HepG2 (cell line): Measurements from ENCODE around the gene CLIP2. TPM values are rescaled to one million over a fixed set of nuclear protein-coding genes. Genes with fewer than 3 reads are reported as not detected.

Experiments
- ASH2L ChIP-seq: fragments of 300-600, 200-600 bp; sonication (generic); IDR thresholded peaks from 2 replicates; pipeline ENCODE4 v1.7.0; 2017; ENCODE audit warnings: low read depth, mild to moderate bottlenecking, moderate library complexity, mixed read lengths, low read length; ENCODE audit not compliant: insufficient read length
- CBFB ChIP-seq: sonication (generic); formaldehyde crosslinking; IDR thresholded peaks from 2 replicates; pipeline ENCODE4 v1.4.0; 2020; ENCODE audit warnings: missing genetic modification reagents
- DNMT1 ChIP-seq: sonication (generic); formaldehyde crosslinking; IDR thresholded peaks from 2 replicates; pipeline ENCODE4 v1.5.1; 2020; ENCODE audit warnings: mild to moderate bottlenecking, missing genetic modification reagents
- PHB2 ChIP-seq: fragments of 450-650 bp; IDR thresholded peaks from 2 replicates; pipeline ENCODE4 v1.6.1; 2018; ENCODE audit not compliant: partially characterized antibody
- SMC3 ChIP-seq: IDR thresholded peaks from 2 replicates; pipeline ENCODE4 v1.6.1; 2011; ENCODE audit warnings: low read length, improper control_type of control experiment
- TAF15 ChIP-seq: fragments of 200-400 bp; formaldehyde crosslinking; IDR thresholded peaks from one replicate; pipeline ENCODE4 v1.6.1; 2018; ENCODE audit warnings: mild to moderate bottlenecking, low read depth, low read length; ENCODE audit not compliant: poor library complexity, severe bottlenecking
- TBX3 ChIP-seq: fragments of 450-650 bp; IDR thresholded peaks from 2 replicates; pipeline ENCODE4 v1.6.1; 2017; ENCODE audit warnings: antibody characterized with exemption, mild to moderate bottlenecking, inconsistent platforms, borderline replicate concordance
- TRAFD1 ChIP-seq: sonication (generic); formaldehyde crosslinking; IDR thresholded peaks from 2 replicates; pipeline ENCODE4 v1.5.1; 2020; ENCODE audit warnings: missing genetic modification reagents, mild to moderate bottlenecking, borderline replicate concordance
- ZBTB2 ChIP-seq: sonication (generic); formaldehyde crosslinking; IDR thresholded peaks from 2 replicates; pipeline ENCODE4 v1.8.0; 2022; ENCODE audit warnings: low read depth, missing genetic modification reagents
- ZBTB20 ChIP-seq: sonication (generic); formaldehyde crosslinking; IDR thresholded peaks from 2 replicates; pipeline ENCODE4 v1.8.1; 2023; ENCODE audit warnings: missing genetic modification reagents, low read depth, mild to moderate bottlenecking, borderline replicate concordance
- ZNF235 ChIP-seq: sonication (generic); formaldehyde crosslinking; IDR thresholded peaks from 2 replicates; pipeline ENCODE4 v1.8.1; 2023; ENCODE audit warnings: mild to moderate bottlenecking, missing genetic modification reagents, borderline replicate concordance
- ZNF646 ChIP-seq: sonication (generic); formaldehyde crosslinking; IDR thresholded peaks from 2 replicates; pipeline ENCODE4 v1.9.0; 2021; ENCODE audit warnings: mild to moderate bottlenecking, missing genetic modification reagents
- ZNF878 ChIP-seq: sonication (generic); formaldehyde crosslinking; IDR thresholded peaks from 2 replicates; pipeline ENCODE4 v1.8.1; 2023; ENCODE audit warnings: mild to moderate bottlenecking, missing genetic modification reagents, moderate library complexity
- ZSCAN29 ChIP-seq: sonication (generic); formaldehyde crosslinking; conservative IDR thresholded peaks from 2 replicates; pipeline ENCODE4 v1.4.0; 2020; ENCODE audit warnings: mild to moderate bottlenecking, missing genetic modification reagents
- polyA plus RNA-seq, 8 experiments: library from polyadenylated mRNA; depleted of rRNA in 3 of 8; stranded (reverse) in 7 of 8; unstranded in 1 of 8; fragments of >200 nt; fragmentation: Illumina TruSeq in 4 of 8; extraction: Trizol in 4 of 8; gene quantifications; 2 replicates each; pipeline versions ENCODE4 v1.2.1 to v1.2.3, GENCODE V29; 2011 to 2016; ENCODE audit warnings: low read depth in 4 of 8, missing spikeins in 1 of 8, mixed read lengths in 1 of 8; ENCODE audit not compliant: insufficient read depth in 1 of 8
- total RNA-seq, 5 experiments: library from RNA; depleted of rRNA; stranded (reverse); fragments of >200 nt; fragmentation: Illumina TruSeq; extraction: Trizol; gene quantifications; 2 replicates each; pipeline ENCODE4 v1.2.3, GENCODE V29; 2016; ENCODE audit warnings: low read depth in 1 of 5
- TF ChIP-seq, protein P1 (sequence below): sonication (generic); formaldehyde crosslinking; IDR thresholded peaks from 2 replicates; pipeline ENCODE4 v1.5.1; 2020; ENCODE audit warnings: mild to moderate bottlenecking, missing genetic modification reagents, moderate library complexity
- TF ChIP-seq, protein P2 (sequence below): fragments of 450-650 bp; IDR thresholded peaks from 2 replicates; pipeline ENCODE4 v1.6.1; 2017

Gene CLIP2
- total and polyA plus RNA-seq, 2 of the 13 experiments (the other 11 are each of a cell fraction or from before 2014, with no cell fraction given): 6.5 to 17.4 TPM

- TF ChIP-seq ZBTB2 (peak; percentile 31; the same call in 1 of the 2 replicates), ZNF646 (CRISPR knock-in tag) (no peak), DNMT1 (CRISPR knock-in tag) (peak; percentile 70; the same call in 1 of the 2 replicates), PHB2 (no peak), TBX3 (peak; percentile 89), CBFB (CRISPR knock-in tag) (peak; percentile 88), ASH2L (peak; percentile 81), ZNF235 (CRISPR knock-in tag) (no peak), SMC3 (no peak), TAF15 (no peak), TRAFD1 (CRISPR knock-in tag) (no peak), ZSCAN29 (CRISPR knock-in tag) (peak; percentile 61), ZBTB20 (CRISPR knock-in tag) (no peak), ZNF878 (CRISPR knock-in tag) (no peak; the same call in 1 of the 2 replicates)
- TF ChIP-seq, protein P1, sequence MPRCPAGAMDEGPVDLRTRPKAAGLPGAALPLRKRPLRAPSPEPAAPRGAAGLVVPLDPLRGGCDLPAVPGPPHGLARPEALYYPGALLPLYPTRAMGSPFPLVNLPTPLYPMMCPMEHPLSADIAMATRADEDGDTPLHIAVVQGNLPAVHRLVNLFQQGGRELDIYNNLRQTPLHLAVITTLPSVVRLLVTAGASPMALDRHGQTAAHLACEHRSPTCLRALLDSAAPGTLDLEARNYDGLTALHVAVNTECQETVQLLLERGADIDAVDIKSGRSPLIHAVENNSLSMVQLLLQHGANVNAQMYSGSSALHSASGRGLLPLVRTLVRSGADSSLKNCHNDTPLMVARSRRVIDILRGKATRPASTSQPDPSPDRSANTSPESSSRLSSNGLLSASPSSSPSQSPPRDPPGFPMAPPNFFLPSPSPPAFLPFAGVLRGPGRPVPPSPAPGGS (CRISPR knock-in tag): peak; percentile 93
- TF ChIP-seq, protein P2, sequence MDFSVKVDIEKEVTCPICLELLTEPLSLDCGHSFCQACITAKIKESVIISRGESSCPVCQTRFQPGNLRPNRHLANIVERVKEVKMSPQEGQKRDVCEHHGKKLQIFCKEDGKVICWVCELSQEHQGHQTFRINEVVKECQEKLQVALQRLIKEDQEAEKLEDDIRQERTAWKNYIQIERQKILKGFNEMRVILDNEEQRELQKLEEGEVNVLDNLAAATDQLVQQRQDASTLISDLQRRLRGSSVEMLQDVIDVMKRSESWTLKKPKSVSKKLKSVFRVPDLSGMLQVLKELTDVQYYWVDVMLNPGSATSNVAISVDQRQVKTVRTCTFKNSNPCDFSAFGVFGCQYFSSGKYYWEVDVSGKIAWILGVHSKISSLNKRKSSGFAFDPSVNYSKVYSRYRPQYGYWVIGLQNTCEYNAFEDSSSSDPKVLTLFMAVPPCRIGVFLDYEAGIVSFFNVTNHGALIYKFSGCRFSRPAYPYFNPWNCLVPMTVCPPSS: no peak
These were observed 34.9 kb upstream of the CLIP2 start, which contains the start of gene RFC2 (continued) for GRCh38 chr7:74254129-74254857.
